HL-60 (cell line): ENCODE data around the gene ZCCHC24.
A peak's percentile ranks its signal among the peaks of the same experiment; 100 is the strongest.

Experiments used
- DNase-seq, 2 experiments: peaks; one replicate each; pipeline ENCODE4 v3.0.0-alpha.2; 2010 to 2020; ENCODE audit warnings: low read depth in 1 of 2, low spot score in 1 of 2
- H3K27ac ChIP-seq: fragments of 250-450 bp; sonication (Bioruptor Pico); replicated peaks from 2 replicates; pipeline ENCODE4 v1.5.1; 2020; ENCODE audit warnings: mild to moderate bottlenecking, moderate library complexity
- H3K27me3 ChIP-seq: fragments of 250-450 bp; sonication (Bioruptor Pico); 2 replicates; pipeline ENCODE4 v1.5.1; 2021; ENCODE audit warnings: mild to moderate bottlenecking, moderate library complexity; ENCODE audit not compliant: insufficient read depth, poor library complexity, severe bottlenecking
- H3K4me3 ChIP-seq: replicated peaks from 2 replicates; pipeline ENCODE4 v1.5.1; 2011; ENCODE audit warnings: mild to moderate bottlenecking, control low read depth, low read length; ENCODE audit not compliant: insufficient read depth
- CTCF ChIP-seq: IDR thresholded peaks from one replicate; pipeline ENCODE4 v1.5.1; 2011; ENCODE audit warnings: low read length, control low read depth, inconsistent platforms; ENCODE audit not compliant: insufficient read depth
- GABPA ChIP-seq: IDR thresholded peaks from 2 replicates; pipeline ENCODE4 v1.6.1; 2012; ENCODE audit warnings: low read depth
- POLR2AphosphoS5 ChIP-seq: IDR thresholded peaks from 2 replicates; pipeline ENCODE4 v1.6.1; 2012; ENCODE audit warnings: low read depth
- SPI1 ChIP-seq: IDR thresholded peaks from 2 replicates; pipeline ENCODE4 v1.6.1; 2012; ENCODE audit warnings: low read depth, mild to moderate bottlenecking, borderline replicate concordance
- TF ChIP-seq, protein P1 (sequence below): IDR thresholded peaks from 2 replicates; pipeline ENCODE4 v1.6.1; 2012; ENCODE audit warnings: low read depth; ENCODE audit not compliant: insufficient replicate concordance

ZCCHC24 gene

DNA sequence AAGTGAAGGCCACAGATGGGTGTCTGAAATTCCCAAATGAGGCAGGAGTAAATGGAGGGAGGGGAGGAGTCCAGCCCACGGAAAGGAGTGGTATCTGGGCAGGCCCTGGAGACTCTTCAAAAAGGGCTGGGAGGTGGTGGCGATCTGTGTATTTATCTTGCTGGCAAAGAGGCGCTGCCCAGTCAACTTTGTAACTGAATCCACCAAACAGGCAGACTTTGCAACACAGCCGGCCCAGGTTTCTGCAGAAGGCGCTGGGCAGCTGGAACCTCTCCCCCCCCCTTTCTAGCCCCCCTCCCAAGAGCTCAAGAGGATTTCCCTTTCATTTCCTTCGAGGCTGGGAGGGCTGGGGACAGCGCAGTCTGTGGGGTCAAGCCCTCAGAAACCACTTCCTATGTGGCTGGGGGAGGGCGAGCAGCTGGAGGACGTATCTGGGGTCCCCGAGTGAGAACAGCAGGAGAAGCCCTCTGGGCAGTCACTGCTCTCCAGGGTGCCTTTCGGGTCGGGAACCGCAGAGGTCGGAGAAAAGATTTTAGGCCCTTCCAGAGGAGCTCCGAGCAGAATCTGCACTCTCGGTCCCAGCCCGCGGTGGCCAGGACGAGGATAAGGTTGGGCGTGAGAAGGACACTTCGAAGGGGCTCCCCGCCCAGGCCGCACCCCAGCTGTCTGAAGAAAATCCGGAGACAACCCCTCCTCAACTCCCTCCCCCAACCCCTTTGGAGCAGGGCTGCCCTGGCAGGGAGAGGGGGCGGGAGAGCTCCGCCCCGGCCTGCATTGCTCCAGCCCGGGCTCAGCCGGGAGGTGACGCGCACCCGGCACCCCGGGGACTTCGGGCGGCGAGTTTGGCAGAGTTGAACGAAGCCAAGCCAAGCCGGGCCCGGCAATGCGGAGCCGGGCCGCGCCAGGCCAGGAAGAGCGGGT is 965 bp downstream of the ZCCHC24 start:
- no peak overlapping the region; the same call in 1 of the 2 replicates for H3K27ac ChIP-seq
- peak overlapping the region; percentile 63 for H3K4me3 ChIP-seq
- TF ChIP-seq POLR2AphosphoS5 = no peak
- TF ChIP-seq GABPA = no peak
- no peak for TF ChIP-seq CTCF
- TF ChIP-seq SPI1 = no peak
- TF ChIP-seq, protein P1, sequence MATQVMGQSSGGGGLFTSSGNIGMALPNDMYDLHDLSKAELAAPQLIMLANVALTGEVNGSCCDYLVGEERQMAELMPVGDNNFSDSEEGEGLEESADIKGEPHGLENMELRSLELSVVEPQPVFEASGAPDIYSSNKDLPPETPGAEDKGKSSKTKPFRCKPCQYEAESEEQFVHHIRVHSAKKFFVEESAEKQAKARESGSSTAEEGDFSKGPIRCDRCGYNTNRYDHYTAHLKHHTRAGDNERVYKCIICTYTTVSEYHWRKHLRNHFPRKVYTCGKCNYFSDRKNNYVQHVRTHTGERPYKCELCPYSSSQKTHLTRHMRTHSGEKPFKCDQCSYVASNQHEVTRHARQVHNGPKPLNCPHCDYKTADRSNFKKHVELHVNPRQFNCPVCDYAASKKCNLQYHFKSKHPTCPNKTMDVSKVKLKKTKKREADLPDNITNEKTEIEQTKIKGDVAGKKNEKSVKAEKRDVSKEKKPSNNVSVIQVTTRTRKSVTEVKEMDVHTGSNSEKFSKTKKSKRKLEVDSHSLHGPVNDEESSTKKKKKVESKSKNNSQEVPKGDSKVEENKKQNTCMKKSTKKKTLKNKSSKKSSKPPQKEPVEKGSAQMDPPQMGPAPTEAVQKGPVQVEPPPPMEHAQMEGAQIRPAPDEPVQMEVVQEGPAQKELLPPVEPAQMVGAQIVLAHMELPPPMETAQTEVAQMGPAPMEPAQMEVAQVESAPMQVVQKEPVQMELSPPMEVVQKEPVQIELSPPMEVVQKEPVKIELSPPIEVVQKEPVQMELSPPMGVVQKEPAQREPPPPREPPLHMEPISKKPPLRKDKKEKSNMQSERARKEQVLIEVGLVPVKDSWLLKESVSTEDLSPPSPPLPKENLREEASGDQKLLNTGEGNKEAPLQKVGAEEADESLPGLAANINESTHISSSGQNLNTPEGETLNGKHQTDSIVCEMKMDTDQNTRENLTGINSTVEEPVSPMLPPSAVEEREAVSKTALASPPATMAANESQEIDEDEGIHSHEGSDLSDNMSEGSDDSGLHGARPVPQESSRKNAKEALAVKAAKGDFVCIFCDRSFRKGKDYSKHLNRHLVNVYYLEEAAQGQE = no peak
- DNase-seq = peak in 1 of 2 experiments; percentile 54
- peaks cover 3% of the 10 kb centered on the region for H3K27me3 ChIP-seq

DNA sequence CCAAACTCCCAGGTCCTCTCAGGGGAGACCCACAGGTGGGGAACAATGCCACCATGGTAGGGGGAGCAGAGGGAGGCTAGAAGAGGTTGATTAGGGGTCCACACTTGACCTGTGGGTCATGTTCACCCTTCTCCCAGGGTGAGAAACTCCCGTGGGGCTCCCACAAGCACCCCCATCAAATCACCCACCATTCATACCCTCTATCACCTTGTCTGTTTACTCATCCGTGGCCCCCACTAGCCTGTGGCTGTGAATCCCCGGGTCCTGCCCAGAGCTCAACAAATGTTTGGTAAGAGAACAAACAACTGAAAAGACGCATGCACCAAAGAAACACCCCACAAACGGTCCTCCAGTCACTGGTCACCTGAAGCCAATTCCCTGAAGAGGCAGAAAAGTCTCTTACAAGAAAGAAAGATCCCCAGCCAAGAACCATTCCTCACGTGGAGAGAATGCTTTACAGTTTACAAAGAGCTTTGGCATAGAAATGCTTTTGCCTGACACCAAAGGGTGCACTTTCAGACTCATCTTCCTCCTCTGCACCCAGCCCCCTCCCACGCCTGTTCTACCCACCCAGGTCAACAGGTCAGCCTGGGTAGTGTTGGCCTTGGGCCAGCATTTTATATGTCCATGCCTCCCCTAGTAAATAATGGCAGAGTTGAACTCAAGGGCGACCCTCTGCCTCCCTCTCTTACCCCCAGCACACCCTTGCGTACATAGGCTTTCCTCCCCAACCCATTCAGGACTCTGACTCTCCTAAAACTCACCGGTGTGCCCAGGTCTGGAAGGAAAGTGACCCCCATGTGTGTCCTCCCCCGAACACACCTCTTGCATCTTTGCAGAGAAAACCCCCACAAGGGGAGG is 1.9 kb downstream of the ZCCHC24 start:
- Histone ChIP-seq H3K27ac (no peak overlapping the region), H3K27me3 (peaks cover 3% of the 10 kb centered on the region), H3K4me3 (peak overlapping the region; percentile 63)
- DNase-seq = no peak
- TF ChIP-seq SPI1 = no peak
- TF ChIP-seq, protein P1 = no peak
- TF ChIP-seq POLR2AphosphoS5 = no peak
- TF ChIP-seq CTCF = no peak
- TF ChIP-seq GABPA = no peak

- DNase-seq = no peak
- no peak for TF ChIP-seq SPI1
- TF ChIP-seq POLR2AphosphoS5 = no peak
- no peak for TF ChIP-seq CTCF
- TF ChIP-seq, protein P1 = no peak
- no peak for TF ChIP-seq GABPA
- no peak overlapping the region for H3K27ac ChIP-seq
- peaks cover 3% of the 10 kb centered on the region for H3K27me3 ChIP-seq
- no peak overlapping the region for H3K4me3 ChIP-seq
These were observed 3.0 kb downstream of the ZCCHC24 start for GRCh38 chr10:79442171-79443040.
